Measurements from ENCODE around the gene EDA.
"Not testable (repeated sequence)": the region's sequence is repeated elsewhere in the genome, so short reads cannot be mapped to it uniquely, and the experiment has no call there.

Gene EDA

DNA sequence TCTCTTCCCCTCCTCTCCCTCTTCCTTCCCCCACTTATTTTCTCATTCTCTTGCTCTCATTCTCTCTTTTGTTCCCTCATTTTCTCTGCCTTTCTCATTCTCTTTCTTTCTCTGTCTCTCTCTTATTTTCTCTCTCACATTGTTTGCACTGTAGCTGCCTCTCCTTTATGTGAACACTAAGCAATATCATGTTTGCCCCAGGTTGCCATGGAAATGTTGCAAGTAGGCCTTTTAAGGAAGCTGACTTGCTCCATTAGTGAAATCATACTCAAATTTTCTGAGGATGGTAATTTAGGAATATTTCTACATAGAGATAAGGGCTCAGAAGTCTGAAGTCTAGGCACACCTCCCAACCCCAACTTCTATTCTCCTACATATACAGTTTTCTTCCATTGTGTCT, 130.1 kb downstream of the EDA start:
- no peak for DNase-seq (ENCODE audit: low spot score)

DNA sequence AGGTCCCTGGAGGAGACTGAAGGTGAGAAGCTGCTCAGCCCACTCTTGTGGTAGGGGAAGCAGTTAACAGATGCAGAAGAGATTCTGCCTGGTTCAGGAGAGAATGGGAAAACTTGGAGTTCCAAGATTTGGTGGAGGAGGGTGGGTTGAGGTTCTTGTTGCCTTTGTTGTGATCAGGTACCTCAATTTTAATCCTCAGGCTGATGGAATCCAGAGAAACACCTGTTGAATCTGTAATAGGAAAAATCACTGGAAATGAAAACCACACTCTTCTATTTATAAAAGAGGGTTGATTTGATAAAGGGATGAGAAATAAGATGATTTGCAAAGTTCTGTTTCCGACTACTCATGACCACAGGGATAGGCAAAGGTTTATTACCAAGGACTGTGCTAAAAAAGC, 132.1 kb downstream of the EDA start:
- DNase-seq (ENCODE audit: low spot score), result no peak

DNA sequence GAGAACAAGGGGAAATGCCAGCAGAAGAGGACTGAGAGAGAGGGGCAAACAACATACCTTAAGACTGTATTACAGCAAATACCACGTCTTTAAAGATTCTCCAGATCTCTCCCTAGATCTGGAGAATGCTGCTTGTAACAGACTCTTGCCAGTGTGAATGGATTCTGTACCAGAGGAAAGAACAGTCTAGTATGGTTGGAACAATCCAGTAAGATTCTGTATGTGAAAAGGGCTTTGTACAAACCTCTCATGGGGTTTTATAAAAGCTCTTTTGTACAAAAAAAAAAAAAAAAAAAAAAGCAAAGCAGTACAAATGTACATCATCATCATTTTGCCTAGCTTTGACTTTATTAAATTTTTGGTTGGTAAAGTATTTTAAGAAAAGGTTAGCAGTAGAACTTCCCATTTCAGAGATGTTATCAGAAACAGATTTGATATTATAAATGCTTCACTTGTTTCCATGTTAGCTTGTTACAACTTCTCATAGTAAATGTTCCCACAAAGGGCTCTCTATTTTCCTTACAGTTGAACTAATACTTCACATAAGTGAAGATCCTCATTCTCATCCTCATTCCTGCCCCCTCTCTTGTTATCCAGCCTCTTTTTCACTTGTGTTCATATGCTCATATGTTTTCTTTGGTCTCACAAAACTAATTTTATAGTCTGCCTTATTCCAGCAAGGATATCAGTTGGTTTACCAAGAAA, 144.2 kb downstream of the EDA start:
- no peak for DNase-seq (ENCODE audit: low spot score)

DNA sequence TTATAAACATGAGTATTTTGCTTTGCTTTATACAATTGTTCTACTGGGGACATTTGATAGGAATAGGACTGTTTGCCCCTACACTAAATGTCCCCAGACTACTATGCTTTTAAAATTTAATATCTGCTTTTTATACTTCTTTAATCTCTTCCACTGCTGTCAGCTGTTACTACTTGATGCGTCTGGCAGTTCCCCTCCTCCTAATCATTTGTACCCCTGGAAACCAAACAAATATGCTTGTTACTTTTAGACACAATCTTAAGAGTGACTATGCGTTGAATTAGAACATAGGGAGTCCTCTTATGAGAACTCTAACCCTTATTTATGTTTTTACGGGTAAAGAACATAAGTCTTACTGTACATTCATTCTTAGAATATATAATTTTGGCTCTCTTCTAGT, 145.7 kb downstream of the EDA start:
- DNase-seq (ENCODE audit: low spot score), result no peak

DNA sequence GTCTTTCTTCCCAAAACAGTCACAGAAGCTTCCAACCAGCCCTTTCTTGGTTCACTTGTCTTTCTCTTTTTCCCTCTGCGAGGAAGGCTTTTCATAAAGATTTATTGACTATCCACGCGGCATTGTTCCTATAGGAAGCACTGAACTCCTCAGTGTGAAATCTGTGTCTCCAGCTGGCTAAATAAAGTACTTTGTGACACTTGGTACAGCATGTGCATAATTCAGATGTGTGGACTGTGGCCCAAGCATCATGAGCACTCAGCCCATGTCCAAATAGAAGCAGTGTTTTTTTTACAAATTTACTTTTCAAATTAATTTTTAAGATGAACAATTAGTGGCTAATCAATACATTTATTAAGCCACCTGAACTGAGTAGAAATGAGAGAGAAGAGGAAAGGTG, 146.4 kb downstream of the EDA start:
- DNase-seq (ENCODE audit: low spot score), result no peak

DNA sequence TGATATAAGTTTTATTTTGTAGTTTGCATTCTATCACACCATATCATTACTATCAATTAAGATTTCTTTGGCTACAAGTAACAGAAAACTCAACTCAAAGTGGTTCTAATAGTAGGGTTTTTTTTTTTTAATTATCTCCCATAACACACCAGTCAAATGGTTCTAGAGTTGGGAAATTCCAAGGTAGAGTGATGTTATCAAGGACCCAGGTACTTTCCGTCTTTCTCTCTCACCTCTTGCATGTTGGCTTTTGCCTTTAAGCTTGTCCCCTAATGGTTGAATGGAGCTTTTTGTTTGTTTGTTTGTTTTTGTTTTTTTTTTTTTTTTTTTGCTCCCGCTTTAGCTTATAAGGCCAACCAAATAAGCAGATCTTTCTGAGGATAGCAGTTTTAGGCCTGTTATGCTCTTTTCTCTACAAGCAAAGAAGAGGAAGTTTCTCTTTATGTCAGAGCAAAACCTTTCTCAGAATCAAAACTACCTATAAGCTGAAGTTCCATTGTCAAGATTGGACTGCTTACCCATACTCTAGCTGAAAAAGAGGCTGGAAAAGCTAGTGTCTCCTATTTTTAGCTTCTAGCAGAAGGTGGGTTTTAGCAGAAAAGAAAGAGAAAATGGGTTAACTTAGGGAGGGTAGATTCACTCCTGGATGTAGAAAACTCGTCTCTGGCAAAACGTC, 177.5 kb downstream of the EDA start:
- no peak for DNase-seq (ENCODE audit: low spot score)

DNA sequence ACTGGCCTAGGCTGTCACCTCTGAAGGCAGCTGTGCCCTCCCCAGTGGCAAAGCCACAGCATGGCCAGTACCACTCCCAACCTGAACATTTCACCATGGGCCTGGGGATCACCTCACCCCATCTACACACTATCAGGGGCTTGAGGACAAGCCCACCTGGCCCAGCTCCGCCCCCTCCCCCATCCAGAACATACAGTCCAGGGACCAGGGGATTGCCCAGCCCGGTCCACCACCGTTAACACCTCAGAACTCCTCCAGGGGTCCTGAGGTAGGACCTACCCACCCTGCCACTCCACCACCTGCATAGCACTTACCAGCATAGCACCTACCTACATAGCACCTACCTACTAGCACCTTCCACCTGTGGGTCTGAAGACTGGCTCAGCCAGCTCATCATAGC, 179.8 kb downstream of the EDA start:
- no peak for DNase-seq (ENCODE audit: low spot score)

DNA sequence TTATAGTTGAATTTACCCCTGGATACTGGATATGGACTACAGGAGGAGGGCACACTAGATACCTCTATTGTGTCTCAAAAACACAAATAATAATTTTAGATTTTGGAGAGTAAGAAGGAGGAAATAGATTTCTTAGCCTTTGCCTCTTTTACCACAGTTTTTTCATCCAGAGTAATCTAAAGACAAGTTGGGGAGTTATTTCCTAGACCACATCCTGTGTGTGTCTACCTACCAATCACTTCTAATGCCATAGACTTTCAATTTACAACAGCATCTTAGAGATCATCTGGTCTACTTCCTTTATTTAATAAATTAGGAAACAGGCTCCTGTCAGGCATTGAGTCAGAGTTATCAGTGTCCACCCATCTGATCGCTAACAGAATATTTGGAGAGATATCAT, 191.5 kb downstream of the EDA start:
- DNase-seq (ENCODE audit: low spot score), result no peak

DNA sequence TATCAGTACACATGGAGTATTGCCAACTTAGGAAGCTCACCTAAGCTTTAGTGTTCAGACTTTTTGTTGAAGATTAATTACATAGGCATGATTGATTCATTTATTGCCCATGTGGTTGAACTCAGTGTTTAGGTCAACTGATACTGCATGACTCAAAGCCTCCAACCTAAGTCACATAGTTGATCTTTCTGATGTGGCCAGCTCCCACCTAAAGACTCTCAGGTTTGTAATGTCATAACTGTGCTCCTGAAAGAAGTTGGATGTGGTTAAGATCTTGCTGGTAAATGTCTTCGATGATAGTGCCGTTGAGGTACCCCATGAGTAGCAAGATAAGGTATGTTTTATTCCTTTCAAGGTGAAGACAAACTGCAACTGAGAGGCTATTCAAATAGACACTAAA, 192.5 kb downstream of the EDA start:
- DNase-seq (ENCODE audit: low spot score), result no peak

DNA sequence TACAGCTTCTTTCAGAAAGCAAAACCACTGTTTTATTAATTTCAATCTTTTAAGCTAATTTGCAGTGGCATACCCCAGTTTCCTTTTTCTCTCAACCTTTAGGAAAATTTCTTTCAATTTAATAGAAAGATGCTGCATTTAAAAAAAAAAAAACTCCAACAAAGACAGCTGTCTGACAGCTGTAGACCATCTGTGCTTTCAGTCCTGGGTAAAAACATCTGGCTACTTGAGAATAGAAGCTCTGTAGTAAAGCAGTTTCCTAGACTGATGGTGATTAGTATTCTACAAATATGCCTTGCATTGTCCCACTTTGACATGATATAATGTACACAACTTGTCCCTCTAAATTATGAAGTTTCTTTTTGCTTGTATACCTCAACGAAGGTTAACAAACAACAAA, 197.8 kb downstream of the EDA start:
- no peak for DNase-seq (ENCODE audit: low spot score)

GRCh38 chrX:69815063-69815462, 199.2 kb downstream of the EDA start:
- no peak for DNase-seq (ENCODE audit: low spot score)

- no peak for DNase-seq (ENCODE audit: low spot score)
Measured at GRCh38 chrX:69815519-69815918, 199.6 kb downstream of the EDA start.

DNA sequence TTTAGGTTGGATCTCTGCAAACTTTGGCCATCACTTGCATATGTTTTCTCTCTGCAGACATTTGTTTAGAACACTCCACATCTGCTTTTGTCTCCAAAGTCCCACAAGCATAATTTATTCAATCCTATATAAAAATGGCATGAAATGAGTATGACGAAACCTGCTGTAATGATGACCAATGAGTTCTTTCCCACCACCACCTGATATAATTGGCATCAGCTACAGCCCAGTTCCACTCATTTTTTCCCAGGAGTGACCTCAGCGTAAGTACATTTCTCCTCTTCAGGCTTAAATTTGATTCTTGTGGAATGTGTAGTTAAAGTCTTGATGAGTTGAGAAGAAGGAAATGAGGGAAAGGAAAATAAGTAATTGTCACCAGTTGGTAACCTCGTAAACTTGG, 228.7 kb downstream of the EDA start:
- DNase-seq (ENCODE audit: low spot score), result no peak

- not testable (repeated sequence) for DNase-seq (ENCODE audit: low spot score)
Measured at GRCh38 chrX:69859999-69860398, 244.1 kb downstream of the EDA start.

GRCh38 chrX:69876221-69876620, 260.3 kb downstream of the EDA start:
- DNase-seq (ENCODE audit: low spot score), result no peak

DNA sequence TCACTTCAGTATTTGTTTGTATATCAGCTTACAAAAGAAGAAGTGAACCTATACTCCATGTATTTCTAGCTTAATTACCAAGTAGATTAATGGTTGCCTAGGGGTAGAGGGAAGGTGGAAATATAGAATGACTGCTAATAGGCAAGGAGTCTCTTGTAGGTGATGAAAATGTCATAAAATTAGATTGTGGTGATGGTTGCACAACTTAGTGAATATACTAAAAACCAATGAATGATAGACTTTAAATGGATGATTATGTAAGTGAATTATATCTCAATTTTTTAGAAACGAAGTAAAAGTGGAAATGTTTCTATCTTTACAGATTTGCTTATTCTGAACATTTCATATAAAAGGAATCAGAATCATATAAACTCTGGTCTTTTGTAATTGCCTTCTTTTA, 268.3 kb downstream of the EDA start:
- no peak for DNase-seq (ENCODE audit: low spot score)

DNA sequence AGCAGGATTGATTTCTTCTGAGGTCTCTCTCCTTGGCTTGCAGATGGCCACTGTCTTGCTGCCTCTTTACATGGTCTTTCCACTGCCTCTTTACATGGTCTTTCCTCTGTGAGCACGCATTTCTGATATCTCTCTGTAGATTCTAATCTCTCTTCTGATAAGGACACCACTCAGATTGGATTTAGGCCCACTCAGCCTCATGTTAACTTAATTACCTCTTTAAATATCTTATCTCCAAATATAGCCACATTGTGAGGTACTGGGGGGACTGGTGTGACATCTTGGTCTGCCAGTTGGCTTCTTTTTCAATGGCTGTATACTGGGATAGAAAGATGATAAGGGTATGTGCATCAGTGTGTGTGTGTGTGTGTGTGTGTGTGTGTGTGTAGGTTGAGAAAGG, 280.1 kb downstream of the EDA start:
- peak; percentile 92 for DNase-seq (ENCODE audit: low spot score)

DNA sequence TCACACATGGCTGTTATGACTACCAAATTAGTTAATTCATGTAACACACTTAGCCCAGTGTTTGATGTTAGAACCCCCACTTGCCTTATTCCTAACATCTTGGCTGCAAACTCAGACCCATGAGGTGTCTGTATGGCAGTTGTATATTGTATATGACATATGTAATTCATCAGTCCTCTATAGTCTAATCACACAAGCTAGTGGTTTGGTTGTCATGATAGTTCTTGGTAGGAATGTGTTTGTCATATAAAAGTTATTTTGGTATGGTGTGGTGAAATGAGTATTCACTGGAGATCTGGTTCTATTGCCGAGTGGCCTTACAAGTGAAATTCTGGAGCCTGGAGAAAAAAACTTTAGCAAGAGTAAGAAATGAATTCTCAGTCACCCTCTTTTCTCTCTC, 284.6 kb downstream of the EDA start:
- no peak for DNase-seq (ENCODE audit: low spot score)

DNA sequence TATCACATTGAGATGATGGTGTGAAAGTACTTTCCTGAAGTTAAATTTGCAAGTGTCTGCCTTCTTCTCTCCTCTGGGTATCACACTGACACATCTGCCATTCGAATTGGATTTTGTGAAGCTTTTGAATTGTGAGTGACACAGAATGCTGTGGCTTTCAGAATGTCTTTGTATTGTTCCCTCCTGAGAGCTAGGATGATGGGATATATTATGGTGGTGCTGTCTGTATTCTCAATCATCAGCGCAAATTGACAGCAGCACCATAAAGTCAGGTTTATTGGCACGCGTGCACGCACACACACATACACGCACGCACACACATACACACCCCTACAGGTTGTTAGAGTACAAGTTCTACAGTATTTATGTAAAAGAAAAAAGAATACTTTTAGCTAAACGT, 290.5 kb downstream of the EDA start:
- no peak for DNase-seq (ENCODE audit: low spot score)

GRCh38 chrX:69914781-69915180, 298.9 kb downstream of the EDA start:
- no peak for DNase-seq (ENCODE audit: low spot score)

- no peak for DNase-seq (ENCODE audit: low spot score)
Measured at GRCh38 chrX:69919749-69920148, 303.8 kb downstream of the EDA start.

- DNase-seq (ENCODE audit: low spot score), result no peak
Measured at GRCh38 chrX:69932323-69932722, 316.4 kb downstream of the EDA start.

DNA sequence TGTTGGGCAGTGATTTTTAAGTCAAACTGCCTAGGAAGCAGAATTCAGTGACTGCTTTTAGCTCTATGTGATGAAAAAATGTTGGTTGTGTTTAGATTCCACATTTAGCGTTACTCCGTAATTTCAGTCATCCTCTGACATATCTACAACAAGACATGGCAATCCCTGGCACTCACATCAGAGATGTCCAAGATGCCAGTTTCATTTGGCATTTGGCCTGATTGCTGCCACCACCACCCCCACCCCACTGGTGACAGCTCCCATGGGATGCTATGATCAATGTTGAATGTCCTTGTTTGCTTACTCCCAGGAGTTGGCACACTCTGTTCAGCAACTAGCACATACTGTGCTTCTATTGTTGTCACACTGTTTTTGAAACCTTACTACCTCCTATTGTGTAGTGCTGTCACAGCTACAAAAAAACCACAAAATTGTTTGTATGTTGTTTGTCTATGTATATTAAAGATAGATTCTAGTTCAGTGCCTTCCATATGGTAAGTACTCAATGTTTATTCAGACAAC, 332.4 kb downstream of the EDA start:
- no peak for DNase-seq (ENCODE audit: low spot score)

All from SK-N-DZ (cell line).